GM12874 (cell line): ENCODE results near the gene SLC35F5.

Experiments
- TF ChIP-seq, protein P1 (sequence below): IDR thresholded peaks from 2 replicates; pipeline ENCODE4 v1.5.1; 2011; ENCODE audit warnings: low read depth, mild to moderate bottlenecking, control low read depth, low read length, moderate library complexity; ENCODE audit not compliant: insufficient read depth

Gene SLC35F5

DNA sequence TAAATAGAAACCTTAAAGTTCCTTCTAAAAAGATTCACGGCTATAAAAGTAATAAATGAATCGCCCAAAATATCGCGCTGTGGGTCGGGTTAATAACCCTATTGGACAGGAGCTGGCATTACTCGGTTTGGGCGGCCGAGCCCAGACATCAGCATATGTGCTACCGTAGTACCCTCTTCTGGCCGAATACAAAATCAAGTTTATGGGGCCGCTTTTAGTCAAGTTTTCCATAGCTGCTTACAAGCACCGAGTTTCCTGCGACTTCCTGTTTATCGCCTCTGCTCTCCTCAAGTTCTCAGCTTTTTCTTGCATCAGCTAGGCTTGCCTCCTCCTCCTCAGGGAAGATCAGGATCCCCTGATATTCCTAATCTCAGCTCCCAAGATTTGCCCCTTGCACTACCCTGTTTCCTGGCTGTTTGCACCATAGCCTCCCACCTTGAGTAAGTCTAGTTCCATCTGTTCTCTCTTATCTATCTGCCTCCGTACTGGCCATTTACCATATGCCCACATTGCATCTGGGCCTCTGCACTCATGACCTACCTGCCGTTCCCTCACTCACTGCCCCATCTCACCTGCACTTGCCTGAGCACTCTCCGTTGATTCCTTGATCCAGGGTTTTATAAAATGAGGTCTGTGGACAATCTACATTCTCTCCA lies 56.1 kb downstream of the SLC35F5 start:
- TF ChIP-seq, protein P1, sequence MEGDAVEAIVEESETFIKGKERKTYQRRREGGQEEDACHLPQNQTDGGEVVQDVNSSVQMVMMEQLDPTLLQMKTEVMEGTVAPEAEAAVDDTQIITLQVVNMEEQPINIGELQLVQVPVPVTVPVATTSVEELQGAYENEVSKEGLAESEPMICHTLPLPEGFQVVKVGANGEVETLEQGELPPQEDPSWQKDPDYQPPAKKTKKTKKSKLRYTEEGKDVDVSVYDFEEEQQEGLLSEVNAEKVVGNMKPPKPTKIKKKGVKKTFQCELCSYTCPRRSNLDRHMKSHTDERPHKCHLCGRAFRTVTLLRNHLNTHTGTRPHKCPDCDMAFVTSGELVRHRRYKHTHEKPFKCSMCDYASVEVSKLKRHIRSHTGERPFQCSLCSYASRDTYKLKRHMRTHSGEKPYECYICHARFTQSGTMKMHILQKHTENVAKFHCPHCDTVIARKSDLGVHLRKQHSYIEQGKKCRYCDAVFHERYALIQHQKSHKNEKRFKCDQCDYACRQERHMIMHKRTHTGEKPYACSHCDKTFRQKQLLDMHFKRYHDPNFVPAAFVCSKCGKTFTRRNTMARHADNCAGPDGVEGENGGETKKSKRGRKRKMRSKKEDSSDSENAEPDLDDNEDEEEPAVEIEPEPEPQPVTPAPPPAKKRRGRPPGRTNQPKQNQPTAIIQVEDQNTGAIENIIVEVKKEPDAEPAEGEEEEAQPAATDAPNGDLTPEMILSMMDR, result peak; percentile 46

- TF ChIP-seq, protein P1, result no peak
These were observed 57.5 kb downstream of the SLC35F5 start for GRCh38 chr2:113698892-113699447.

- TF ChIP-seq, protein P1, result no peak
These were observed 58.9 kb downstream of the SLC35F5 start for GRCh38 chr2:113697516-113697915.

DNA sequence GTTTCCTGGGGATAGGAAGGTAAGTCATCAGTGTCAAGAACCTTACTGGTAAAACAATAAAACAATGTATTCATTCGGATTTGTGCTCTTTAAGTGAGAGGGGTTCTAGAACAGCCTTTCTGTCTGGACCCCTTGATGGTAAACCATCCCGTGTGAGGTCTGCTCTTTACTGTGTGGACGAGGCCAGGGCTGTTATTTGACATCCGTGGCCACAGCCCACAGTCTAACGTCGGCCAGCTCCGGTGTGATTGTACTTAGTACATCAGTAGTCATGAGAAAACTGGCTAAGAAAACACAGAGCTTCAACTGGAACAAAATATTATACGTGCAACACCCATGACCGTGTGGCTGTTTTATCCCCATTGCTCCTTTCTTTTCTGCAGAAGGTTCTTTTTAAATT lies 62.0 kb downstream of the SLC35F5 start:
- TF ChIP-seq, protein P1, result no peak

- TF ChIP-seq, protein P1, result no peak
These were observed 63.6 kb downstream of the SLC35F5 start for GRCh38 chr2:113692698-113693428.

GRCh38 chr2:113686537-113686936 lies 69.9 kb downstream of the SLC35F5 start:
- TF ChIP-seq, protein P1, result no peak

DNA sequence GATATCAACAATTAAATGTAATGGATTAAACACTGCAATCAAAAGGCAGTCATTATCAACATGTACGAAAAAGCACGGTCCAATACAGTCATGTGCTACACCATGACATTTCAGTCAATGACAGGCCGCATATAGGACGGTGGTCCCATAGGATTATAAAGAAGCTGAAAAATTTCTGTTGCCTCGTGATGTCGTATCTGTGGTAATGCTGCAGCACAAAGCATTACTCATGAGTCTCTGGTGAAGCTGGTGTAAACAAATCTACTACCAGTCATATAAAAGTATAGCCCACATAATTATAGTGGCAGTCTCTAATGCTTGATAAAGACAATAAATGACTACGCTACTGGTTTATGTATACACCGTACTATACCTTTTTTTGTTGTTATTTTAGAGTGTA lies 71.0 kb downstream of the SLC35F5 start:
- TF ChIP-seq, protein P1, result no peak
